Measurements from ENCODE around the gene SP3.

- TF ChIP-seq SP2 (IDR thresholded peaks at IDR 0.05; ENCODE audit: low read length) (no peak), NRF1 (IDR thresholded peaks at IDR 0.05; ENCODE audit: low read depth, low read length) (no peak)
- TF ChIP-seq, protein P1, sequence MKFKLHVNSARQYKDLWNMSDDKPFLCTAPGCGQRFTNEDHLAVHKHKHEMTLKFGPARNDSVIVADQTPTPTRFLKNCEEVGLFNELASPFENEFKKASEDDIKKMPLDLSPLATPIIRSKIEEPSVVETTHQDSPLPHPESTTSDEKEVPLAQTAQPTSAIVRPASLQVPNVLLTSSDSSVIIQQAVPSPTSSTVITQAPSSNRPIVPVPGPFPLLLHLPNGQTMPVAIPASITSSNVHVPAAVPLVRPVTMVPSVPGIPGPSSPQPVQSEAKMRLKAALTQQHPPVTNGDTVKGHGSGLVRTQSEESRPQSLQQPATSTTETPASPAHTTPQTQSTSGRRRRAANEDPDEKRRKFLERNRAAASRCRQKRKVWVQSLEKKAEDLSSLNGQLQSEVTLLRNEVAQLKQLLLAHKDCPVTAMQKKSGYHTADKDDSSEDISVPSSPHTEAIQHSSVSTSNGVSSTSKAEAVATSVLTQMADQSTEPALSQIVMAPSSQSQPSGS (IDR thresholded peaks at IDR 0.05; ENCODE audit: low read length): no peak
Observed at GRCh38 chr2:173884025-173884802, 81.0 kb downstream of the SP3 start.

Data from H1 (cell line).